HG03025 (cell line): ENCODE results near the gene NUP62.

Source experiments
- ATAC-seq: cut with Tn5 transposase; IDR thresholded peaks from one replicate; pipeline ENCODE4 v1.9.1; 2021; ENCODE audit warnings: mild to moderate bottlenecking, moderate library complexity; ENCODE audit not compliant: unreplicated experiment, low FRiP score

Gene NUP62

GRCh38 chr19:49908480-49909420, 20.6 kb downstream of the NUP62 start:
- ATAC-seq: no peak

DNA sequence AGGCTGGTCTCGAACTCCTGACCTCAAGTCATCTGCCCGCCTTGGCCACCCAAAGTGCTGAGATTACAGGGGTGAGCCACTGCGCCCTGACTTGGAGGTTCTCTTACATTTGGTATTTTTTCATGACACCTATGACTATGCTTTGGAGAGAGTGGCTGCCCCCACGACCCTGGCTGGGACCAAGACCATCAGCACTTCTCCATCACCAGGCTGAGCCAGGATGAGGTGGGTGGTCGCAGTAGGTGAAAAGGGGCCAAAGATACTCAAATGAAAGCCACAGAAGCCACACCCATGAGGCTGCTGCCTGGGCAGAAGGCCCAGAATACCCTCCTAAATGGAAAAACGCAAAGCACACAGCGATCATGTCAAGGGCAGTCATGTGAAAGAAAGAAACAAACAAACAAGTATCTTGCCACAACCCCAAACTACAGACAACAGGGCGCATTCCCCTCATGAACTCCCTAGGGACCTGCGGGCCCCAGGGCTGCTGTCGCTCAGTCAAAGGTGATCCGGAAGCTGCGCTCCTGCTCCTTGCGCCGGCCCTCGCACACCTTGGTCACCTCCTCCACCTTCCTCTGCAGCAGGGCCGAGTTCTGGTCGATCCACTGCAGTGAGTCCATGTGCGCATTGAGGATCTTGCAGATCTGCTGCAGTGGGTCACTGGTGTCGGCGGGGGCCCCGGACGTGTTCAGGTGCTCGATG, 21.4 kb downstream of the NUP62 start:
- no peak for ATAC-seq

DNA sequence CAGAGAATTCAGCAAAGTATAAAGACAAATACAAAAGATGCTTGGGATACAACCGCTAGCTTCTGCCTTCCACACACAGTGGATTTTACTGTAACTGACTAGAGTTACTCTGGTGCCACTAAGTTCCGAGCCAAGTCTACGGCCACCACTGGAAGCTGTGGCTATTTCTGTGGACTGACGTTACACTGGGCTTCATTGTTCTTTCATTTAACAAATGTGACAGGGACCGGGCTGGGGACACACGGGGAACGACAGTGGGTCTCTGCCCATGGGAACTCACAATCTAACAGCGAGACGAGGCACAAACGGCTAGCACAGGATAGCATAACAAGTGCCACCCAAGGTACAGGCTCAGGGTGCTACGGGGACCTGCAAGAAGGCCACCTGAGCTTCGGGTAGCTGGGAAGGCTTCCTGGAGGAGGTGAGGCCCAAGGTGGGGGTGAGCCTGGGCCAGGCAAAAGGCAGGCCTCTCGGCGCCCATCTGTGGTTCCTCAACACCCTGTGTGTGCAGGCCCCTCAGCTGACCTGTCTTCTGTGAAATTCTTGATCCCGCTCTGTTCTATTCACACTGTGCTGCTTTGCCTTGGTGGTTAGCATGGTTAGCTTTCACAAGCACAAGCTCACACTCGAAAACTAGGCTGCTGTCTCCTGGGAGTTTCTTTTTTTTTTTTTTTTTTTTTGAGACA, 22.3 kb downstream of the NUP62 start:
- no peak for ATAC-seq

- no peak for ATAC-seq
These were observed 25.2 kb downstream of the NUP62 start for GRCh38 chr19:49904136-49904535.

GRCh38 chr19:49896863-49897621, 32.3 kb downstream of the NUP62 start, which contains the start of gene IL4I1:
IL4I1 (minus strand) TSS chr19:49896887; CDS start chr19:49896160, 727 bp downstream.
- ATAC-seq: no peak

DNA sequence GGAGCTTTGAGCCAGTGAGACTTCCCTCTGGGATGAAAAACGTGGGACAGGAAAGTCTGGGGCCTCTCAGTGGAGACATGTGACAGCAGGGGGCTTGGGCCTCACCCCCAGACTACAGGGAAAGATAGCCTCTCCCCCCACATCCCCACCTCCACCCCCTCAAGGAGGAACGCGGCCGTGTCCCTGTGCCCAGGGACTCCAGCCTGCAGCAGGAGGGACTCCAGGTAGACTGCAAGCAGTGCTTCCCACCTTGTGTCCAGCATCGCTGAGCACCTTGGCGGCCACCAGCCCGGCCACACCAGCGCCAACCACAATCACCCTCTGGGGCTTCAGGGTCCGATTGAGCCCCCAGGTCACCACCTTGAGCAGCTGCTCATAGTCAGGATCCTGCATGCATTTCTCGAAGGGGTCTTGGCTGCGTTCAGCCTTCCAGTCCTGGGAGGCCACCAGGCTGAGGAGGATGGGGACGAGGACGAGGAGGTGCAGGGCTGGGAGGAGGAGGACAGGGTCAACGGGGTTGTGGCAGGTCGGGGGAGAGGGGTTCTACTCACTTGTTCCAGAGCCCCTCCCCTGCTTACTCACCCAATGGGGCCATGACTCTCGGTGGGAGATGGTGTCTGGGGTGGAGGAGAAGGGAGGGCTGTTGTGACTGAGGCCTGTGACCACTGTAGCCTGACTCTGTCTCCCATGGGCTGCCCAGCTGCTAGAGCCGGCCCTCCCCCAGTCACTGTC, 33.6 kb downstream of the NUP62 start:
- no peak for ATAC-seq

- ATAC-seq: no peak
These were observed 34.3 kb downstream of the NUP62 start for GRCh38 chr19:49894879-49895565.

GRCh38 chr19:49894011-49894664, 35.2 kb downstream of the NUP62 start:
- ATAC-seq: no peak

- ATAC-seq: no peak
These were observed 36.6 kb downstream of the NUP62 start for GRCh38 chr19:49892716-49893115.

DNA sequence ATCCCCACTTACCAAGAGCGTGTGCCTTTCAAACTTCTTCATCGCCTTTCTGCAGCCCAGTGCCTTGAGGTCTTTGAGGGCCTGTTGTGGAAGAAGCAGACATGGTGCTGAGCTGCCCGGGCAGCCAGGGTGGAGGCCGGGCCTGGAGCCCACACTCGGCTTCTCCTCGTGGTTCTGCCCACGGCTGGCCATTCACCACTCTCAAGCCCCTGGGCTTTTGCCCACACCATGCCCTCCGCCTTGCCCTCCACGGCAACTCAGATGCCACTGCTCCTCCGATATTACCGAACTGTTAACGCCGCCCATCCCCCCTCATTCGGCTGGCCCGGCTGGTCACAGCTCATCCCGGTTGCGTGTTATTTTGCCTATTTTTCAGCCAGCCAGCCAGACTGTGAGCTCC, 37.9 kb downstream of the NUP62 start:
- no peak for ATAC-seq

- ATAC-seq: no peak
These were observed 38.7 kb downstream of the NUP62 start for GRCh38 chr19:49890349-49891311.

DNA sequence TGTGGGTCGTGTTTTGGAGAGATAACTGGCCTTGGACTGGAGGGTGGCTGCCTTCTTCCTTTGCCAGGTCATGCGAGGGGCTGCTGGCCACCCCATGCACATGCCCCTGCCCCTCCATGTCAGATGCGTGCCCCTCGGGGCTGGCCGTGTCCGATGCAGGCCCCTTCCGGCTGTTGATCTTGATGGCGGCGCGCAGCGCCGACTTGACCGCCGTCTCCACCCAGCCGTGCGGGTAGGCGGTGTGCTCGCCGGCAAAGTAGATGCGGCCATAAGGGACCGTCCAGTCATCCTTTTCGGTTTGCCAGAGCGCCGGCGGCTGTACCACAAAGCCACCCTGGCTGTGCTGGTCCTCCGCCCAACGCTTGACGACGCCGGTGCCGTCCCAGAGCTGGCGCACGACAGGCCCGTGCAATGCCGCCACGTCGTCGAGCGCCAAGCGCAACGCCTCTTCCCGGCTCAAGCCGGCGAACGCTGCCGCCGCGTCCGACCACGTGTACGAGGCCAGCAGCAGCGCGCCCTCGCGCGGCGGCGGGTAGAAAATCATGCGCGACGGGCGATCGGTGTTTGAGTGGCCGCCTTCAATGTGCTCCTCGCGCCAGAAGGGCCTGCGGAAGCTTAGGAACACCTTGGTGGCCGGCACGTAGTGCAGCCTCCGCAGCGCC, 39.5 kb downstream of the NUP62 start:
- ATAC-seq: no peak

- ATAC-seq: no peak
These were observed 40.1 kb downstream of the NUP62 start for GRCh38 chr19:49889038-49889686.

- no peak for ATAC-seq
These were observed 40.8 kb downstream of the NUP62 start for GRCh38 chr19:49888510-49888824.

- ATAC-seq: no peak
These were observed 41.4 kb downstream of the NUP62 start for GRCh38 chr19:49887665-49888509.
